HG02884 (cell line): Measurements from ENCODE around the gene CBARP.

Experiments
- ATAC-seq: cut with Tn5 transposase; IDR thresholded peaks from one replicate; pipeline ENCODE4 v1.9.1; 2021; ENCODE audit warnings: mild to moderate bottlenecking, moderate library complexity; ENCODE audit not compliant: unreplicated experiment

Gene CBARP, protein sequence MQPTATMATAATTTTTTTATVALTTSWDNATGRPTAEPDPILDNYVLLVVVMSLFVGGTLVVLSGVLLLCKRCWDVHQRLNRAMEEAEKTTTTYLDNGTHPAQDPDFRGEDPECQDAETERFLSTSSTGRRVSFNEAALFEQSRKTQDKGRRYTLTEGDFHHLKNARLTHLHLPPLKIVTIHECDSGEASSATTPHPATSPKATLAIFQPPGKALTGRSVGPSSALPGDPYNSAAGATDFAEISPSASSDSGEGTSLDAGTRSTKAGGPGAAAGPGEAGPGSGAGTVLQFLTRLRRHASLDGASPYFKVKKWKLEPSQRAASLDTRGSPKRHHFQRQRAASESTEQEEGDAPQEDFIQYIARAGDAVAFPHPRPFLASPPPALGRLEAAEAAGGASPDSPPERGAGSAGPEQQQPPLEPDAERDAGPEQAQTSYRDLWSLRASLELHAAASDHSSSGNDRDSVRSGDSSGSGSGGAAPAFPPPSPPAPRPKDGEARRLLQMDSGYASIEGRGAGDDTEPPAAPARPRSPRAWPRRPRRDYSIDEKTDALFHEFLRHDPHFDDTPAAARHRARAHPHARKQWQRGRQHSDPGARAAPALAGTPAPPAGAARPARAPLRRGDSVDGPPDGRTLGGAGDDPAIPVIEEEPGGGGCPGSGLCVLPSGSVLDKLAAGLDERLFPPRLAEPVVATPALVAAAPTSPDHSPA

DNA sequence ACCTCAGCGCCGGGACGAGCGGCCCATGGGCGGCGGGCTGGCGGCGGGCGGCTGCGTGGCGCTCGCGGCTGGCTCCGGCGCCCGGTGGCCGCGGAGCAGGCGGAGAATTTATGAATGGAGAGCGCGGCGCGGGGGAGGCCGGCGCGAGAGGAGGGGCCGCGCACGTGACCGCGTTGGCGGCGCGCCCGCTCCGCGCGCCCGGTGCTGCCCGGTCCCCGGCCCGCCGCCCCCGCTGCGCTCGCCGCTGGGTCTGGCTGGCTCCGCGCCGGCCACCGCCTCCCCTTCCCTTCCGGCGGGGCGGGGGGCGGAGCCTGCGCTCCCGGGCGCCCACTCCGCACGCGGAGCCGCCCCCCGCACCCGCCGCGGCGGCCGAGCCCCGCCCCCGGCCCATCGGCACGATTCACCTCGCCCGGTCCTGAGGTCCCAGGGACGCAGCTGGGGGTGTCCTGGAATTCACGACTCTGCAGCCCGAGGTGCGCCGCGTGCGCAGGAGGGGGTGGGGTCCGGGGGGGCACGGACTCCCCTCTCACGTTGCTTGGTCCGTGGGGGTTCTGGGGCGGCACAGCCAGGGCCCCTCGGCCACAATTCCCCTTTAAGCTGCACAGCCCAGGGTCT is at the start of gene CBARP:
TSS of gene CBARP (minus strand) at position 252 of the 615 bp plus-strand sequence. CDS start 1,905 bp downstream, outside the sequence.
- no peak for ATAC-seq

DNA sequence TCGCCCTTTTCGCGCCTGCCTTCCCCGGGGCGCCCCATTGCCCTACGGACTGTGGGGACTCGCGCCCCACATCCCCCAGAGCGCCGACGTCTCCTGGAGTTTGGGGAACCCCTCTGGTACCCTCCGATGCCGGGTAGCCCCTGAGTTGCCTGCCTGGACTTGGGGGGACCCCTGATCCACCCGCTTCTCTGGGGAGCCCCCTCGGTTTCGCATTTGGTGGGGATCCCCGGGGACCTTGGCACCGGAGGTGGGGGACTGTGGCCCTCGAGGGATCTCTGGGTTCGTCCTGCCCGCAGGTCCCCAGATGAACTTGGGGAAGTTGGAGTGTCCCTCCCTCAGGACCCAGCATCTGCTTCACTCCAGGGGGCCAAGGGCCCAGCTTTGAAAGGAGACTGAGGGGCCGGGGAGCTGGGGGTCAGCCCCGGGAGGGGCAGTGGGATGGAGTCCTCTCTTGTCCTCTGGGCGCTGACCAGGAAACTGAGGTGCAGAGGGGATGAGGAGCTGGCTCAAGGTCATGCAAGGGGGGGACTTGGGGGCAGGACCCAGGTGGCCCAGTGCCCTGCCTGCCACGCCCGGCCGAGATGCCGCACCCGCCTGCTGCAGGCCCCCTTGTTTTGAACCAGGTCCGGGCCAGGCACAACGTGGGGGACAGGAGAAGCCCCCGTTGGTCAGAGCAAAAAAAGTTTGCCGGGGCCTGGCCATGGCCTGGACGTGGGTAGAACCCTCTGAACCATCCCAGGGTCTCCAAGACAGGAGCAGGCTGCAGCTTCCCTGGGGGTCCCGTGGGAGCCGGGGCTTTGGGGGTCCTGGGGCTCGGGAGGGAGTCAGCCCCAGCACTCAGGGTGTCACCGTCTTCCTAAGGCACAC is 48.9 kb upstream of the CBARP start:
- ATAC-seq: no peak

GRCh38 chr19:1285737-1286360 is 48.0 kb upstream of the CBARP start, which contains the start of gene EFNA2:
EFNA2 (plus strand) TSS chr19:1285873; CDS start chr19:1286169, 296 bp downstream.
- ATAC-seq: no peak

- no peak for ATAC-seq
These were observed 47.4 kb upstream of the CBARP start for GRCh38 chr19:1284979-1285736.

DNA sequence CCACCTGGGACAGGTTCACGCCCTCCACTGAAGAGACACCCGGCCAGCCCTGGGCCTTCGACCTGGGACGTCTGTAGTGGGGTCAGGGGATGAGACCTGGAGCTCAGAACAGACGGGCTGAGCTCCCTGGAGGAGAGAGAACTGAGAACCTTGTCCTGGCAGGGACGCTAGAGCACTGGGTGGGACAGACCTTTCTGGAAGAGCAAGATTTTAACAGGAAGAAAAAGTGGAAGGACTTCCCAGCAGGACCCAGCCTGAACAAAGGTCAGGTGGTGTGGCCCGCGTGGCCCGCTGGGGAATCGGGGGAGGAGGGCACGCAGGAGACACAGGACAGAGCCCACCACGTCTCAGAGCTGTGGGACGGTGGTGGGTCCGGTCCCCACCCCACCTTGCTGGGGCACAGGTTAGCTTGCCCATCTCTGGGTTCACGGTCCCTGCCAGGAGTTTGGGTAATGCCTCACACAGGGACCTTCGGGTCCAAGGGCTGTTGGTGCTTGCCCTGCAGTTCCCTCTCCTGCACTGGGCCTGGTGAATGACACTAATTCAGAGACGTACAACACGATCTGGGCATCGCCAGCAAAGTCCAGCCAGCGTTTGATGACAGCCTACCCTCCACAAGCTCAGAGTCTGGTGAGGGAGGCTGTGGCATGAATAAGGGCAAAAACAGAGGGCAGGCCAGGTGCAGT is 46.6 kb upstream of the CBARP start:
- ATAC-seq: no peak

GRCh38 chr19:1283917-1284292 is 46.1 kb upstream of the CBARP start:
- ATAC-seq: no peak

DNA sequence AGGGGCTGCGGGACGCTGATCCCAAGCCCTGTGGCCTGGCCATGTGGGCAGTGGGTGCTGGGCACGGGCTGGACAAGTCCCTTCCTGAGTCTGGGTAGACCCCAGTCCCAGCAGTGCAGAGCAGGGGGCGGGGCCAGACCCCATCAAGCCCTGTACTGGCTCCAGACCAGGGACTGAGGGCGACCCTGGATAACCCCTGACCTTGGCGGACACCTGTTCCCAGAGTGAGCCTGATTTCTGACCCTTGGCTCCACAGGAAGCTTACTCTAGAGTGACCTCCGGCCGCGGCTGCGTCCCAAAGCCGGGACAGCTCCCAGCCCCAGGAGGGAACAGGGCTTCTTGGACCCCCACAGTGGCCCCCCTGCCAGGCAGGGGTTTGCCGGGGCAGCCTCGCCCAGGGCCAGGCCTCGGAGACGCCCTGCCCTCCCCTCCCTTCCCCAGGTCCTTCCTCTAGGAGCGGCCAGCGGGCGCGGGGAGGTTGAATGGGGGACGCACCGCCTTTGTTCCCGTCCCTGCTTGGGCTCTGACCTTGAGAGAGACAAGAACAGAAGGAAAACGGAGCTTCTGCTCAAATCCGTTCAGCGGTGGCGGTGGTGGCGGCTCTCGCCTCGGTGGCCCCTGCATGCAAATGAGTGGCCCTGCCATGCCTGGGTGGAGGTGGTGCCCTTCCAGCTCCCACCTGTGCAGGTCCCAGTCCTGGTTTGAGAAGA is 45.6 kb upstream of the CBARP start:
- ATAC-seq: no peak

GRCh38 chr19:1282588-1283206 is 44.9 kb upstream of the CBARP start:
- no peak for ATAC-seq

GRCh38 chr19:1281569-1282287 is 43.9 kb upstream of the CBARP start:
- no peak for ATAC-seq

GRCh38 chr19:1280636-1281568 is 43.1 kb upstream of the CBARP start:
- no peak for ATAC-seq

GRCh38 chr19:1279782-1280341 is 42.1 kb upstream of the CBARP start:
- ATAC-seq: no peak

DNA sequence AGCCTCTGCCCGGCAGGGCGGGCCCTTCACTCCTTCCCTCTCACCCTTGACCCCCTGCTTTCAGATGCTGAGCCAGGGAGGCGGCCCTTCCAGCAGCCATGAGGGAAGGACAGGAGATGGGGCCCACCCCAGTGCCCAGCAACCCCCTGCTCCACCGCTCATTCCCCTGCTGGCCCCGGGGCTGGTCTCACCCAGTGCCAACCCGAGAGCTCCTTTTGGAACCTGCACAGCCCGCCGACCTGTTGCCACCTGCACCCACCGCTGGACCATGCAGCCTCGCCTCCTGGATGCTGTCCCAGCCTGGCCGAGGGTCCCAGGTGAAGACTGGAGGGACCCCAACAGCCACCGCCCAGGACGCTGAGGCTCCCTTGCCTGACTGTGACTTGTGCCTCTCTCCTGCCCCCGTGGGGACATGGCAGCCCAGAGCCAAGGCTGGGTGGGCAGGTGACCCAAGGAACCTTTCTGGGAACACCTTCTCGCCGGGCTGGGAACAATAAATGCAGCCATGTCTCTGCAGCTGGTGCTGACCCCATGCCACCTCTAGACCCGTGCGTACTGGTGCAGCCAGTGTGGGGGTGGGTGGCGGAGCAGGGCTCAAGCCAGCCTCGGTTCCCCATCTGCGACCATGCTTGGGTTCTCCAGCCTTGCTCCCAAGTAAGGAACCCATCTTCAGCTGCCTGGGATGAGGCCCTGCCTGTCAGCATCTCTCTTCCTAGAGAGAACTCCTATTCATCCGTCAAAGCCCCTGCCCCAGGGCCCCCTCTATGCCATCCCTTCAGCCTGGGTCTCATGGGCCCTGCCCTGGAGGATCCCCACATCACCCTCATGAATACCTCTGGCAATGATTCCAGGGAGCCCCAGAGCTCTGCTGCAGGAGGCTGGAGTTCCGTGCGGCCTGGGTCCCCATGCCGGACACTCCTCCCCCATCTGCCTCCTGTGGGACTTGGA is 41.2 kb upstream of the CBARP start:
- ATAC-seq: no peak

GRCh38 chr19:1278074-1278473 is 40.3 kb upstream of the CBARP start:
- ATAC-seq: no peak

DNA sequence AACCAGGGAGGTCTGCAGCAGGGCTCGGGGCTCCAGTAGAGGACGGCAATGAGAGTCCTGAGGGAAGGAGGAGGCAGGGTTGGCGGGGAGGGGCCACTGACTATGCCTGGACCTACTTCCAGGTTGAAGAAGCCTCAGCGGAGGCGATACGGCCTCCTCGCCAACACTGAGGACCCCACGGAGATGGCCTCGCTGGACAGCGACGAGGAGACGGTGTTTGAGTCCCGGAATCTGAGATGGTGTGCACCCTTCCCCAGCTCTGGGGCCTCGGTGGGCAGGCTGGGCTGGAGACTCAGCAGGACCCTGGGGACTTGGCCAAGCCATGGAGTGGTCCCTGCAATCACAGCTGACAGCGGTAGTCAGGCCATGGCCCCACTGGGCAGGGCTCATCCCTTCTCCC is 39.3 kb upstream of the CBARP start:
- ATAC-seq: no peak

DNA sequence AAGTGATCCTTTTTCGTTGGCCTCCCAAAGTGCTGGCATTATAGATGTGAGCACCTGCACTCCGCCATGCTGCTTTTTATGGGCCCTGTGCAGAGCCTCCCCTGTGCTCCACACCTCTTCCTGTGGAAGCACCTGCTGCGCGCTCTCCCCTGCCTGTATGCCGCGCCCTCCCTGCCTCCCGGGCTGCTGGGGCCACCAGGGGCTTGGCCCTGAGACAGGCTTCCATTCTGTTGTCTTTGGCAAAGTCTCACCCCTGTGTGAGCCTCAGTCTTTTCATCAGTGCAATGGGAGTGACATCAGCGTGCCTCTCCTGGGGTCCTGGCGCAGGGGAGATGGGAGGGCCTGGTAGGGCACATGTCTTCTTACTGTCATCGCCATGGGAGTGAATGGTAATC is 38.8 kb upstream of the CBARP start:
- no peak for ATAC-seq
